GM19467 (cell line): ENCODE measurements around the gene SORBS2.

Experiments
- ATAC-seq: cut with Tn5 transposase; IDR thresholded peaks from one replicate; pipeline ENCODE4 v1.9.1; 2021; ENCODE audit warnings: mild to moderate bottlenecking, moderate library complexity; ENCODE audit not compliant: unreplicated experiment

SORBS2 gene

GRCh38 chr4:185803022-185803421 is 9.0 kb downstream of the SORBS2 start:
- no peak for ATAC-seq

- ATAC-seq = no peak
These were observed 10.5 kb downstream of the SORBS2 start for GRCh38 chr4:185801471-185801870.

- no peak for ATAC-seq
These were observed 11.6 kb downstream of the SORBS2 start for GRCh38 chr4:185800266-185800945.

GRCh38 chr4:185799442-185799841 is 12.6 kb downstream of the SORBS2 start:
- ATAC-seq = no peak

- no peak for ATAC-seq
These were observed 14.2 kb downstream of the SORBS2 start for GRCh38 chr4:185797596-185798338.

GRCh38 chr4:185797018-185797417 is 15.0 kb downstream of the SORBS2 start:
- ATAC-seq = no peak

- no peak for ATAC-seq
These were observed 15.8 kb downstream of the SORBS2 start for GRCh38 chr4:185796176-185796575.

- no peak for ATAC-seq
These were observed 17.4 kb downstream of the SORBS2 start for GRCh38 chr4:185794637-185795036.

- ATAC-seq = no peak
These were observed 18.3 kb downstream of the SORBS2 start for GRCh38 chr4:185793716-185794115.

GRCh38 chr4:185793116-185793485 is 18.9 kb downstream of the SORBS2 start:
- ATAC-seq = no peak

- ATAC-seq = no peak
These were observed 19.4 kb downstream of the SORBS2 start for GRCh38 chr4:185792384-185793115.

- ATAC-seq = no peak
These were observed 23.9 kb downstream of the SORBS2 start for GRCh38 chr4:185787926-185788679.

GRCh38 chr4:185786422-185786821 is 25.6 kb downstream of the SORBS2 start:
- ATAC-seq = no peak

GRCh38 chr4:185783574-185783973 is 28.4 kb downstream of the SORBS2 start:
- ATAC-seq = no peak

GRCh38 chr4:185782523-185782922 is 29.5 kb downstream of the SORBS2 start:
- no peak for ATAC-seq

GRCh38 chr4:185781555-185782215 is 30.3 kb downstream of the SORBS2 start:
- ATAC-seq = no peak

- ATAC-seq = no peak
These were observed 31.5 kb downstream of the SORBS2 start for GRCh38 chr4:185780472-185780871.

- ATAC-seq = no peak
These were observed 32.5 kb downstream of the SORBS2 start for GRCh38 chr4:185779517-185779916.

GRCh38 chr4:185778307-185778706 is 33.7 kb downstream of the SORBS2 start:
- ATAC-seq = no peak

- ATAC-seq = no peak
These were observed 36.0 kb downstream of the SORBS2 start for GRCh38 chr4:185775792-185776555.
